Urothelium cell line (cell line): ENCODE measurements around the gene SIMC1.
"Not testable (repeated sequence)": the region's sequence is repeated elsewhere in the genome, so short reads cannot be mapped to it uniquely, and the experiment has no call there.

Source experiments
- DNase-seq: peaks from one replicate; pipeline ENCODE4 v3.0.0; 2011; ENCODE audit warnings: low spot score, mixed read lengths
- FAIRE-seq: peaks from 2 replicates; lab custom pipeline; 2011; peaks lifted over from hg19 to GRCh38; lab: Jason Lieb, UNC

SIMC1 gene

DNA sequence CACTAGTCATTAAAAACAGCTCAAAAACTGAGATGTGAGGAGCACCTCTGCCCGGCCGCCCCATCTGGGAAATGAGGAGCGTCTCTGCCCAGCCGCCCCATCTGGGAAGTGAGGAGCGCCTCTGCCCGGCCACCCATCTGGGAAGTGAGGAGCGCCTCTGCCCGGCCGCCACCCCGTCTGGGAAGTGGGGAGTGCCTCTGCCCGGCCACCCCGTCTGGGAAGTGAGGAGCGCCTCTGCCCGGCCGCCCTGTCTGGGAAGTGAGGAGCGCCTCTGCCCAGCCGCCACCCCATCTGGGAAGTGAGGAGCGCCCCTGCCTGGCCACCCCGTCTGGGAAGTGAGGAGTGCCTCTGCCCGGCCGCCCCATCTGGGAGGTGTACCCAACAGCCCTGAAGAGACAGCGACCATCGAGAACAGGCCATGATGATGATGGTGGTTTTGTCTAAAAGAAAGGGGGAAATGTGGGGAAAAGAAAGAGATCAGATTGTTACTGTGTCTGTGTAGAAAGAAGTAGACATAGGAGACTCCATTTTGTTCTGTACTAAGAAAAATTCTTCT is 23.7 kb upstream of the SIMC1 start:
- DNase-seq, FAIRE-seq: not testable (repeated sequence)

DNA sequence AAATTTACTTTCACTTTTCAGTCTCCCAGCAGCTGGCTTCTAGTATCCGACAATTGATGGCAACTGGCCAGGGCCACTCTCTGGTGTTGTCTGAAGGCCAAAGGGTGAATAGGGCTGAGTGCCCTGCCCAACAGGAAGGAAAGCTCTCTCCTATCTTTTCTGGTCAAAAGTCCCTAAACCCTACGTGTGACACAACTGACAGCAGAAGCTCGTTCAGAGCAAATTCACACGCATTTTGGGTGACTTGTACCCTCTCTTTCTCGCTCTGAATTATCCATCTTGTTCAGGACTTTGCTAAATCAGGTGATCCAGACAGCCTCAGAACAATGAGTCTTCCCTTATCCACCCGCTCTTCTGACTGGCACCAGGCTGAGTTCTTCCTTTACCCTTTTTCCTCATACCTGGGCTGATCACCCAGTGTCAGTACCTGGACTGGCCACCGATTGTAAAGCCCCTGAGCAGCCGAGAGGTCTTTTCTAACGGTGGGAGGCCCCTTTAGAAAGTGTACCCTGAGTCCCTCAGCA is 21.8 kb upstream of the SIMC1 start:
- FAIRE-seq, DNase-seq: not testable (repeated sequence)

DNA sequence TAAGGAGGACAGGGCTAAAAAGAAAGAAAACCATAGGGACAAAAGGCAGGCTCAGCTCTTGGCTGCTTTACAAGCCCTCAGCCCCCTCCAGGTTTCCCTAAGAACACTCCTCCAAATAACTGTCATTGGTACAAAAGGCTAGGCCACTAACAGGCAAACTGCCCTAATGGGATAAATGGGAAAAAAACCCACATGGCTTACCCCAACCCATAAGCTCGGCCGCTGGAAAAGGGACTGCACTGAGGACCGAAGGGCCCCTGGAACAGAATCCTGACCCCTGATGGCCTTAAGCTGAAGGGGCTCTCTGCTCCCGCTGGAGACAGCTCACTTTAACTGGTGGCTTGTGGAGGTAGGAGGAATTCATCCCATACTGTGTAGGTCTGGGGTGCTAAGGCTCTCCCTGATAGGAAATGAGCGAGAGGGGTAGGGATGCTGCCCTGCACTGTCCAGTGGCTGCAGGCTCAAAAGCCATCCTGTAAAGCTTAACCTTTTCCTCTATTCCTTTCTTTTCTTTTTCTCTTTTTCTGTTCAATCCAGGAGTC is 21.0 kb upstream of the SIMC1 start:
- DNase-seq, FAIRE-seq: not testable (repeated sequence)

DNA sequence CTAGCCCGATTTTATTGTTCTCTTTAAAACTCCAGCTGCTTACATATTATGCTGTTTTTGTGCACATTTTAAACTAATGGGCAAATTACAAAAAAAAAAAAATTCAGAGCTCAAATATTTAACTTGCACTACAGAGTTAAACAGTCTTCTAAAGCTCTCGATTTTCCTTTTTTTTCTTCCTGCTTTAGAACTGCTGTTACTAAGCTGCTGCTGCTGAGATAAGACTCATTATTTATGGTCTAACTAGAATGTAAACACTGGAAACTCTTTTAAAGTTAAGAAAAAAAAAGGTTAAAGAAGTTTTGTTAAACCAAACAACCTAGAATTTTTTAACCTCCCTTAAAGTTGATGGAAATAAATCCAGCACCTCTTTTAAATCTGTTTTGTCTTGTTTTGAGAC is 20.5 kb upstream of the SIMC1 start:
- DNase-seq, FAIRE-seq: not testable (repeated sequence)

DNA sequence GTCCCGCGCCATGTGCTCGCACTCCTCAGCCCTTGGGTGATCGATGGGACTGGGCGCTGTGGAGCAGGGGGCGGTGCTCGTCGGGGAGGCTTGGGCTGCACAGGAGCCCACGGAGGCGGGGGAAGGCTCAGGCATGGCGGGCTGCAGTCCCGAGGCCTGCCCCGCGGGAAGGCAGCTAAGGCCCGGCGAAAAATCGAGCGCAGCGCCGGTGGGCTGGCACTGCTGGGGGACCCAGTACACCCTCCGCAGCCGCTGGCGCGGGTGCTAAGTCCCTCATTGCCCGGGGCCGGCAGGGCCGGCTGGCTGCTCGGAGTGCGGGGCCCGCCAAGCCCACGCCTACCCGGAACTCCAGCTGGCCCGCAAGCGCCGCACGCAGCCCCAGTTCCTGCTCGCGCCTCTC is 16.2 kb upstream of the SIMC1 start:
- not testable (repeated sequence) for DNase-seq, FAIRE-seq

DNA sequence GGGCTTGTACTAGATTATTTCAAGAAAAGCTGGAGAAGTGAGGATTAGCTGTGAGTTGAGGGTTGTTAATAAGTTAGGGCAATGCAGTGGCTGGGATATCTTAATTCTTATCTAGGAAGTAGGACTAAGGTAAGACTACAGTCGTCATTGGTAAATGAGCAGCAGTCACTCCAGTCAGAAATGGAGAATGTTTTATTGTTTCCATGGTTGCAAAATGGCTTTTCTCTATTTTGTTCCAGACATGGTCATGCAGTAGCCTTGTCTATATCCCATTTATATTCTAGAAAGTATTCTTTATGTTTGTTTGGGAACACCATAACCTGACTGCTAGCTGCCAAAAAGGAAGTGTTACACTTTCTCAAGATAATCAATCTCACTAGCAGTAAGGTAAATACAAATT is 9.9 kb upstream of the SIMC1 start:
- not testable (repeated sequence) for DNase-seq, FAIRE-seq

DNA sequence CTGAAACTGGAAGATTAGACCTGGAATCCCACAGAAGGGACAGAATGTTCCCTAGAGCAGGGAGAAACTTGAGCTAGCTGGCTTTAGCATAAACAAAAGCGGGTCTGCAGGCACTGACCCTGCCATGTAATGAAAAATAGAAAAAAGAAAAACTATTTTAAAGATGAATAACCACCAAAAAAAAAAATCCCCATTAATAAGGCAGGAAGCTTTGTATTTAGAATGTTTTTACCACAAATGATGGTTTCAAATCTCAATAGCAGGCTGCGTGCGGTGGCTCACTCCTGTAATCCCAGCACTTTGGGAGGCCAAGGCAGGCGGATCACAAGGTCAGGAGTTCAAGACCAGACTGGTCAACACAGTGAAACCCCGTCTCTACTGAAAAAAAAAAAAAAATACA is 5.0 kb upstream of the SIMC1 start:
- FAIRE-seq, DNase-seq: not testable (repeated sequence)

DNA sequence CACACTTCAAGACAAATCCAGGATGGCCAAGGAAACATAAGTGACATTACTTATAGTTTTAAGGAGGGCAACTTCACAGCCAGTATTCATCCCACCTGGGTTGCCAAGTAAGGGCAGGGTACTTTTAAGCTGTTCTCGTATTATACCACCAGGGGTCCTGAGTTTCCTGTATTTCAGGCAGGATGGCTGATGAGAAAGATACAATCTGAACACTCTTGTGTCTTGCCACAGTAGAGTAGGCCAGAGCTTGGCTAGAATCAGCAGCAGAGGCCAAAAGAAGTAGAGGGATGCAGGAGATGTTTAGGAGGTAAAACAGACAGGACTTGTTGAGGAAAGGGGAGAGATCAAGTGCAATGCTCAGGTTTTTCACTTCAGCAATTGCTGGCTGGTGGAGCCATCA is 3.1 kb upstream of the SIMC1 start:
- not testable (repeated sequence) for FAIRE-seq
- DNase-seq = peak; percentile 10

DNA sequence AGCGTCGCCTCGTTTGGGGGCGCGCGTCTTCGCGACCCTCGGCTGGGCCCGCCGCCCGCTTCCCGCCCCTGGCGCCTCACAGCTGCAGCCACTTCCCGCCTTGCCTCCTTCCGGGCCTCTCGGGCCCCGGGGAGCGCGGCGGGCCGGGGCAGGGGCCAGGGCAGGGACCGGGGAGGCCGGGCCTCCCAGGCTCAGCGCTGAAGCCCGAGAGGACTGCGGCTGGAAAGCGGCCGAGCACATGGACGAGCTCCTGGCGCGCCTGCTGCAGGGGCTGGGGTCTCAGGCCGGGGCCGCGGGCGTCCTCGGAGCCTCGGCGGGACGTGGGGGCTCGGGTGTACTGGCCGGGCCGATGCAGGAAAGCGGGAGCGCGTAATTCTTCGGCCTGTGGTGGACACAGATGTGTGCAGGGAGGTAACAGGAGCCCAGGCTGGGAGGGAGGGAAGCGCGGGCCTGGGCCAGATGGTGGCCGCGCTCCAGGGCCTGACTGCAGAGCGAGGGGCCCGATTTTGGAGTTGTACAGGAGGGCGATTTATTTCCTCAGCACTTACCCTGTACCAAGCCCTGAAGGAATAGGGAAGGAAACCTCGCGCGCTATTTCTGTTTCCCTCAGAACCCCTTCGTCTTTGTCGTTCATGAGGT is 540 bp downstream of the SIMC1 start:
- DNase-seq, FAIRE-seq: not testable (repeated sequence)

DNA sequence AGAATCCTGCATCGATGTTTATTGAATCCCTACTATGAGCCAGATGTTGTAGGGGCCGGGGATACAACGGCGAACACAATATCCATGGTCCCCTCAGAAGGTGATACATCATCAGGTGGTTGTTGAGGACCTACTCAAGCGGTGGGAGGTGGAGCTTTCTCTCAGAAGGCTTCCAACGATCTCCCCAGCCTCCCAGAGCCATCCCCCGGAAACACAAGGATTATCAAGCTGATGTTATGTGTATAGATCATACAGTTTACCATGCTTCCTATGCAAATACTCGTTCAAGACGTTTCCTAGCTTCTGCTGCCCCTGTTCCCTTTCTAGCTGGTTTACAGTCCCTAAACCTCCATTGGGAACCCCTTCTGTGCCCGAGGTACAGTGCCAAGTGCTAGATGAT is 1.1 kb downstream of the SIMC1 start:
- not testable (repeated sequence) for FAIRE-seq, DNase-seq

DNA sequence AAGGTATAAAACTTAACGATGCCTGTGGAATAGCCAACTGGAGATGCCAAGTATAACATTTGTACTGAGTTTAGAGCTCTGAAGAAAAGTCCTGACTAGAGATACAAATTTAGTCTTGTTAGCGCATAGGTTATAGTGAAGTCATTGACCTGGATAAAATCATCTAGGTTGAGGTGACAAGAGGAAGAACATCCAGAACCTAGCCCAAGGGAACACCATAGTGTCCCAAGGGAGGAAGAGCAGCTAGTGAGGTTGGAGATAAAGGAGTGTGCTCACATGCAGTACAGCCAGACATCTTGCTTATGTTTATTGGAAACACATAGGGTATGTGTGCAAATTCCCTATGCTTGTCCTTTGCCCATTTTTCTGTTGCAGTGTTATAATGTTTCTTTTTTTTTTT is 6.1 kb downstream of the SIMC1 start:
- not testable (repeated sequence) for DNase-seq, FAIRE-seq

DNA sequence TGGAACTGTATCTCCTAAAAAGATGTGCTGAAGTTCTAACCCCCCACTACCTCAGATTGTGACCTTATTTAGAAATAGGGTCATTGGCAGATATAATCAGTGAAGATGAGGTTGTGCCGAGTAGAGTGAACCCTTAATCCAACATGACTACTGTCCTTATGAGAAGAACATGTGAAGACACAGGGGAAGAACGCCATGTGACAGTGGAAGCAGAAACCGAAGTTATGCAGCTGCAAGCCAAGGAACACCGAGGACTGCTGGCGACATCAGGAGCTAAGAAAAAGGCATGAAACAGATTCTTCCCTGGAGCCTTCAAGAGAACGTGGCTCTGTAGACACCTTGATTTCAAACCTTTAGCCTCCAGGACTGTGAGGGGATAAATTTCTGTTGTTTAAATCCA is 6.8 kb downstream of the SIMC1 start:
- FAIRE-seq = not testable (repeated sequence)

DNA sequence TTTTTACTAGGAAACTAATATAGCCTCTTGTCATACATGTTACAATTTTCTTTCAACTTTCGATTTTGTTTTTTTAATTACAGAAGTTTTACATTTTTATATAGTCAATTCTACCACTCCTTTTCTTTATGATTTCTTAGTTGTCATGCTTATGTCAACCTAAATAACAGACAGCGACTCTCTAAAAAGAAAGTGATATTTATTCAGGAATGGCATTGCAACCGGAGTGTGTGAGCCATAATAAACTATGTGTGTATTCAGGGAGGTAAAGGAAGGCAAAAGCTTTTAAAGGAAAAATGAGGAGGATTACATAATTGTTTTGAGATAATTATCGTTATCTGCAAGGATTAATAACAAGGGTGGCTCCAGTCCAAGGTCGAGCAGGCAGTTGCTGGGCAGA is 7.3 kb downstream of the SIMC1 start:
- FAIRE-seq, DNase-seq: not testable (repeated sequence)

More for the DNA sequence above, 6.8 kb downstream of the SIMC1 start:
- not testable (repeated sequence) for DNase-seq

DNA sequence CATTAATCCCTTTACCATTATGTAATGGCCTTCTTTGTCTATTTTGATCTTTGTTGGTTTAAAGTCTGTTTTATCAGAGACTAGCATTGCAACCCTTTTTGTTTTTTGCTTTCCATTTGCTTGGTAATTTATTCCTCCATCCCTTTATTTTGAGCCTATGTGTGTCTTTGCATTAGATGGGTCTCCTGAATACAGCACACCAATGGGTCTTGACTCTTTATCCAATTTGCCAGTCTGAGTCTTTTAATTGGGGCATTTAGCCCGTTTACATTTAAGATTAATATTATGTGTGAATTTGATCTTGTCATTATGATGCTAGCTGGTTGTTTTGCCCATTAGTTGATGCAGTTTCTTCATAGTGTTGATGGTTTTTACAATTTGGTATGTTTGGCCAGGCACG is 12.5 kb downstream of the SIMC1 start:
- not testable (repeated sequence) for DNase-seq, FAIRE-seq

DNA sequence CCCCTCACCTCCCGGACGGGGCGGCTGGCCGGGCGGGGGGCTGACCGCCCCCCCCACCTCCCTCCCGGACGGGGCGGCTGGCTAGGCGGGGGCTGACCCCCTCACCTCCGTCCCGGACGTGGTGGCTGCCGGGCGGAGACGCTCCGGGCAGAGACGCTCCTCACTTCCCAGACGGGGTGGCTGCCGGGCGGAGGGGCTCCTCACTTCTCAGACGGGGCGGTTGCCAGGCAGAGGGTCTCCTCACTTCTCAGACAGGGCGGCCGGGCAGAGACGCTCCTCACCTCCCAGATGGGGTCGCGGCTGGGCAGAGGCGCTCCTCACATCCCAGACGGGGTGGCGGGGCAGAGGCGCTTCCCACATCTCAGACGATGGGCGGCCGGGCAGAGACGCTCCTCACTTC is 13.9 kb downstream of the SIMC1 start:
- not testable (repeated sequence) for FAIRE-seq, DNase-seq

DNA sequence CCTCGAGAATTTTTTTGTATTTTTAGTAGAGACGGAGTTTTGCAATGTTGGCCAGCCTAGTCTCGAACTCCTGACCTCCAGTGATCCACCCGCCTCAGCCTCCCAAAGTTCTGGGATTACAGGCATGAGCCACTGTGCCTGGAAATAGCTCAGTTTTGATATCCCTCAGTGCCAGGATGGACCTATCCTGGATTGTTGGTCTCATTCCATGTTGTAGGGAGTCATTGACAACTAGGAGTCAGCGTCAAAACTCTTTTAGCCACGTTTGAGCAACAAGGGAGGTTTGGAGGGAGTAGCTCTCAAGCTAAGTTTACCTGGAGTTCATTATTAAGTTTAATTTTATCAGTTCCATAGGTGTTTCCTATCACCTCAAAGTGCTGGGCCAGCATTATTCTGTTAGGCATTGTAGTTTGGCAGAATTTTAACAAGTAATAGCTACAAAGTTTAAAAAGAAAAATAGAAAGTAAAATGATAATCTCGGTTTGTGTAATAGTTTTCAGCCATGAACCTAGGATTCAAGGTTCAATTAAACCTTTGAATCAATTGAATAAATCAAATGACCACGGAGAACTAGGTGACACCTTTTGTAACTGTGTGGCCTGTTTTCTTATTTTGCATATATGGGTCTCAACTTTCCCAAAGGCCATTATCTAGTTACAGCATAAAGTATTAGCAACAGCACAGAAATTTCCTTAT is 15.3 kb downstream of the SIMC1 start:
- not testable (repeated sequence) for DNase-seq, FAIRE-seq

DNA sequence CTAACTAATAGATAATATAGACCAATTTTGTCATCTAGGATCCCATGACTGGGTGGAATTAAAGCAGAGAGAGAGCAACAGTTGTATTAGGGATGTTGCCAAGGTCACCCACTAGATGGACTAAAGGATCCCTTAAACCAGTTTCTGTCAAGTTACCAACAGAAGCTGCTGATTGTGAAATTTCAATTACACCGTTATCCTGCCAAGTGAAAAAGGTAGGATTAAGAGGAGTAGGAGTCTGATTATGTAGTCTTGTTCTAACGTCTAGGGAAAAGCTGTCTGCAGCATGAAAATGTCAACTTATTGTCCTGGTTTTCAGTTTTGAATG is 15.8 kb downstream of the SIMC1 start:
- not testable (repeated sequence) for FAIRE-seq, DNase-seq

DNA sequence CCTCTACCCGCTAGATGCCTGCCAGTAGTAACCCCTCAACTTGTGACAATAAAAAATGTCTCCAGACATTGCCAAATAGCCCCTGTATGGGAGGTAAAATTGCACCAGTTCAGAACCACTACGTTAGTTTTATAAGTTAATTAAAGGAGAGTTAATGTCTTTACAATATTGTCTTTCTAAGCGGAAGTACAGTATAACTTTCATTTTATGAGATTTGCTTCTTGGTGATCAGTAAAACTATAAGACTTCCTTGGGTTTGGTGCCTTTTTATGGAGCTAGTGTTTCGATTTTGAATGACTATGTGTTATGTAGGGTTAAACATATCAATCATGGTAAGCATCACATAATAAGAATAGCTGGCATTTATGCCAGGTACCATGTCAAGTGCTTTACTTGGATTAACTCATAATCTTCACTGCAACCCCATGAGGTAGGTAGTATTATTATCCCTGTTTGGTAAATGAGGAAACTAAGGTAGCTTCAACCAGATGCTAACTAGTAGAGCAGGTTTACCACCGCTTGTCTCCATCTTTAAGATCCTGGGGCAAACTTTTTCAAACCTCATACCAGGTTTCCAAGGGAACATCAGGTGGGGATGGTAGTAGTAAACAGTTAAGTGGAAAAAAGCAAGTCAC is 19.8 kb downstream of the SIMC1 start:
- not testable (repeated sequence) for FAIRE-seq

DNA sequence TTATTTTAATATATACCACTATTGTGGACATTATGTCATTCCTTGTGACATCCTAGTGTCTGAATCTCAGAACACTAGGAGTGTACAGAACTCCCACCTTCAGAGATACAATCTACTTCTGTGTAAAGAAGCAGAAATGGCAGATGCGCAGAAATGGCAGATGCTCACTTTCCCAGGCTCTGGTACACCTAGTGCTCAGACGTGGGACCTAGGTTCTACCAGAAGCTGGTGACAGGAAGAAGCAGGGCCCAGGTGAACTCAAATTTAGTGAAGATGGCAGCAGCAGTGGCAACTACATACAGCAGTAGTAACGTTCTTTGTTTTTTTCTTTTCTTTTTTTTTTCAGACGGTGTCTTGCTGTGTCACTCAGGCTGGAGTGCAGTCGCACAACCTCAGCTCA is 22.5 kb downstream of the SIMC1 start:
- DNase-seq = not testable (repeated sequence)

More for the DNA sequence above, 19.8 kb downstream of the SIMC1 start:
- not testable (repeated sequence) for DNase-seq

DNA sequence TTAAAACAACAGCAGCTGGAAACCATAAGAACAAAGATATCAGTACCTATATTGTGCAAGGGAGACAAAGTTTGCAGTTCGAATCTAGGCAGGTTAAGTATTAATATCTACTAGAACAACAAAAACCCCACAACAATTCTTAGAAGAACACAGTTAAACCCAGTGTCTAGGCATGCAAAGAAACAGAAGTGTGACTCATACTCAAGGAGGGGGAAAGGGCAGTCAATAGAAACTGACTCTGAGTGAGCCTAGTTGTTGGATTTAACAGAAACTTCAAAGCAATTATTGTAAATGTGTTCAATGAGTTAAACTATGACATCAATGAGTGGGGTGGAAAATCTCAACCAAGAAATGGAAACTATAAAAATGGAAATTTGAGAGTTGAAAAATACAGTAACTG is 28.2 kb downstream of the SIMC1 start:
- FAIRE-seq = not testable (repeated sequence)

More for the DNA sequence above, 22.5 kb downstream of the SIMC1 start:
- FAIRE-seq = not testable (repeated sequence)

DNA sequence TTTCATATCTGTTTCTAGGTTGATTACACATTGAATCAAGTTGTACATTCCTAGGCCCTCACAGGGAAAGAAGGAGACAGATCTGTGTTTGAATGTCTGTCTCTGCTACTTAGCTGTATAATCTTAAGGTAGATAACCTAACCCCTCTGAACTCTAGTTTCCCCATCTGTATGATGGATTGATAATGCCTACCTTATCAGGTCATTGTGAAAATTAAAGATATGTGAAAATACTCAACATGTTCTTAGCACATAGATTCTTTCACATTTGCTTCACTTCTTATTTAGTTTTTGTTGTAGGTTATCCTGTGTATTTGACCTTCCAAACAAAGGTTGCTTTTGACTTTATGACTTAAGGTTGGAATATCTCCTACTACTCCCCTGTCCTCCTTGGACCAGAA is 50.8 kb downstream of the SIMC1 start:
- not testable (repeated sequence) for FAIRE-seq, DNase-seq

More for the DNA sequence above, 28.2 kb downstream of the SIMC1 start:
- DNase-seq = not testable (repeated sequence)
